ENCODE measurements around the gene INTS6. TPM values are rescaled to one million over a fixed set of nuclear protein-coding genes. Genes with fewer than 3 reads are reported as not detected.

The INTS6 gene
- total RNA-seq, 4 donors from 2014 or later = 16.5 to 24.4 (median 18.0) TPM

DNA sequence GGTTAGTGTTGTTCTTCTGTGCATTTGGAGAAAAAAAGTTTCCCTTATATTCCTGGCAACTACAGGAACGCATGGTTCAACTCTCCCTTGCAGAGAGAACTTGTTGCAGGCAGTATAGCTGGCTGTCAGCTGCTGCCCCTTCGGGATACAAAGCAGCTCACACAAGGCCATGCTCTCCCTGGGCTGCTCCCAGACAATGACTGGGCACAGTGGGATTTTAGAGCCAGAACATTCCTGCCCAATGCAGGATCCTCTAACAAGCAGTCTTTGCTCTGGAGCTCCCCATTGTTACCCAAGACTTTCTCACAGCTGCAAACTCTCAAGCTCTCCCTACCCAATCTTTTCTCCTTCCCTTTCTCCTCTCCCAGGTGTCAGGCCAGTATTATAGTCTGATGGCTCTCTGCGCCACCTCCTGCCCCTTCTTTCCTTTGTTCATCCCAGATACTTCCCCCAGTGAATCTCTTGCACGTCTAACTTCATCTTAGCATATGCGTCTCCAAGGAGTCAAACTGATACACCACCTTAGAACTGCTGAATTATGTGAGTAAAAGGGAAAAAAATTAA lies 140.8 kb downstream of the INTS6 start:
- no peak for ATAC-seq
- intact Hi-C loops (cut with DNase I; ENCODE audit: low total_unique reads) (no loop called here), in situ Hi-C loops (cut with MboI; ENCODE audit: low sequenced_read_pairs in 4 of 4) (no loop called here)
- Histone ChIP-seq H3K36me3 (no peaks in the 10 kb centered on the region), H3K27me3 (no peaks in the 10 kb centered on the region), H3K4me1 (peaks cover 0 to 3% of the 10 kb centered on the region in 2 donors), H3K27ac (no peak overlapping the region), H3K9me3 (no peaks in the 10 kb centered on the region), H3K4me3 (no peak overlapping the region)
- TF ChIP-seq POLR2A (IDR thresholded peaks at IDR 0.05) = no peak
- TF ChIP-seq, protein P1, sequence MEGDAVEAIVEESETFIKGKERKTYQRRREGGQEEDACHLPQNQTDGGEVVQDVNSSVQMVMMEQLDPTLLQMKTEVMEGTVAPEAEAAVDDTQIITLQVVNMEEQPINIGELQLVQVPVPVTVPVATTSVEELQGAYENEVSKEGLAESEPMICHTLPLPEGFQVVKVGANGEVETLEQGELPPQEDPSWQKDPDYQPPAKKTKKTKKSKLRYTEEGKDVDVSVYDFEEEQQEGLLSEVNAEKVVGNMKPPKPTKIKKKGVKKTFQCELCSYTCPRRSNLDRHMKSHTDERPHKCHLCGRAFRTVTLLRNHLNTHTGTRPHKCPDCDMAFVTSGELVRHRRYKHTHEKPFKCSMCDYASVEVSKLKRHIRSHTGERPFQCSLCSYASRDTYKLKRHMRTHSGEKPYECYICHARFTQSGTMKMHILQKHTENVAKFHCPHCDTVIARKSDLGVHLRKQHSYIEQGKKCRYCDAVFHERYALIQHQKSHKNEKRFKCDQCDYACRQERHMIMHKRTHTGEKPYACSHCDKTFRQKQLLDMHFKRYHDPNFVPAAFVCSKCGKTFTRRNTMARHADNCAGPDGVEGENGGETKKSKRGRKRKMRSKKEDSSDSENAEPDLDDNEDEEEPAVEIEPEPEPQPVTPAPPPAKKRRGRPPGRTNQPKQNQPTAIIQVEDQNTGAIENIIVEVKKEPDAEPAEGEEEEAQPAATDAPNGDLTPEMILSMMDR (IDR thresholded peaks at IDR 0.05 in 4 of 5, conservative IDR thresholded peaks at IDR 0.05 in 1 of 5) = no peak
- no peak for DNase-seq

Small RNAs within 50 kb of the gene (microRNA-seq; reads per million reads assigned to microRNA genes)
- 0 reads per million in 2 donors for gene MIR5693 (ENCODE audit: borderline replicate concordance in 2 of 2)

Other genes with a start within 250 kb of the INTS6 start
- gene FAM124A, start 230.6 kb downstream of the INTS6 start, total RNA-seq = 1 to 10 TPM in 1 of 4 donors, under 1 TPM in 3; 0.66 to 2.0 (median 0.81) TPM
- not detected for gene SERPINE3, start 113.3 kb downstream of the INTS6 start, total RNA-seq
- gene WDFY2, start 131.4 kb upstream of the INTS6 start, total RNA-seq = 1 to 10 TPM in 2 of 4 donors, under 1 TPM in 2; 0.98 to 2.8 (median 1.7) TPM